Measurements from ENCODE around the gene AOPEP.
A peak's percentile ranks its signal among the peaks of the same experiment; 100 is the strongest.

Gene AOPEP

GRCh38 chr9:94931036-94931633 lies 204.6 kb downstream of the AOPEP start:
- POLR2A ChIA-PET (ENCODE audit: low non-redundant PET) = no interaction called here
- no peak for TF ChIP-seq CTCF (conservative IDR thresholded peaks at IDR 0.05; ENCODE audit: low read depth)
- CTCF ChIA-PET = no interaction called here
- no peak overlapping the region for H3K27ac ChIP-seq
- DNase-seq (ENCODE audit: low spot score) = no peak

- ChIA-PET POLR2A (ENCODE audit: low non-redundant PET) (interaction anchor here (0.7 kb wide), 1 partner anchor 75 kb away, joined by 4 read pairs; no protein-coding TSS in a partner anchor), CTCF (no interaction called here)
- DNase-seq (ENCODE audit: low spot score) = no peak
- TF ChIP-seq CTCF (conservative IDR thresholded peaks at IDR 0.05; ENCODE audit: low read depth) = no peak
- H3K27ac ChIP-seq = no peak overlapping the region
These were observed 205.2 kb downstream of the AOPEP start for GRCh38 chr9:94931740-94932139.

- no peak for DNase-seq (ENCODE audit: low spot score)
- ChIA-PET CTCF (no interaction called here), POLR2A (ENCODE audit: low non-redundant PET) (no interaction called here)
- no peak for TF ChIP-seq CTCF (conservative IDR thresholded peaks at IDR 0.05; ENCODE audit: low read depth)
- H3K27ac ChIP-seq = peak overlapping the region; percentile 22; the same call in 1 of the 2 replicates
These were observed 206.4 kb downstream of the AOPEP start for GRCh38 chr9:94932652-94933510.

- POLR2A ChIA-PET (ENCODE audit: low non-redundant PET) = no interaction called here
- DNase-seq (ENCODE audit: low spot score) = no peak
- CTCF ChIA-PET = no interaction called here
- no peak for TF ChIP-seq CTCF (conservative IDR thresholded peaks at IDR 0.05; ENCODE audit: low read depth)
- no peak overlapping the region; the same call in 1 of the 2 replicates for H3K27ac ChIP-seq
These were observed 207.0 kb downstream of the AOPEP start for GRCh38 chr9:94933511-94933828.

GRCh38 chr9:94934816-94935328 lies 208.4 kb downstream of the AOPEP start:
- TF ChIP-seq CTCF (conservative IDR thresholded peaks at IDR 0.05; ENCODE audit: low read depth) = no peak
- no peak for DNase-seq (ENCODE audit: low spot score)
- ChIA-PET CTCF (interaction anchor here (0.6 kb wide), 1 partner anchor 130 kb away, joined by 4 read pairs; no protein-coding TSS in a partner anchor), POLR2A (ENCODE audit: low non-redundant PET) (no interaction called here)
- peak overlapping the region; percentile 29 for H3K27ac ChIP-seq

GRCh38 chr9:94935396-94935795 lies 208.9 kb downstream of the AOPEP start:
- ChIA-PET POLR2A (ENCODE audit: low non-redundant PET) (no interaction called here), CTCF (interaction anchor here (0.6 kb wide), 1 partner anchor 130 kb away, joined by 4 read pairs; no protein-coding TSS in a partner anchor)
- no peak for TF ChIP-seq CTCF (conservative IDR thresholded peaks at IDR 0.05; ENCODE audit: low read depth)
- peak overlapping the region; percentile 29 for H3K27ac ChIP-seq
- no peak for DNase-seq (ENCODE audit: low spot score)
